HepG2 (cell line): ENCODE results near the gene TET2. TPM values are rescaled to one million over a fixed set of nuclear protein-coding genes. Genes with fewer than 3 reads are reported as not detected.

Experiments
- ATRX ChIP-seq: sonication (generic); formaldehyde crosslinking; IDR thresholded peaks from 2 replicates; pipeline ENCODE4 v1.4.0; 2020; ENCODE audit warnings: missing genetic modification reagents, borderline replicate concordance
- BORCS8-MEF2B ChIP-seq: sonication (generic); formaldehyde crosslinking; IDR thresholded peaks from 2 replicates; pipeline ENCODE4 v1.8.0; 2022; ENCODE audit warnings: mild to moderate bottlenecking, missing genetic modification reagents
- ELF3 ChIP-seq: IDR thresholded peaks from 2 replicates; pipeline ENCODE4 v1.6.1; 2016; ENCODE audit warnings: missing genetic modification reagents, missing compliant biosample characterization
- GATA4 ChIP-seq: sonication (generic); IDR thresholded peaks from 2 replicates; pipeline ENCODE4 v1.6.1; 2016; ENCODE audit warnings: antibody characterized with exemption, low read depth, borderline replicate concordance
- HMGA1 ChIP-seq: sonication (generic); formaldehyde crosslinking; conservative IDR thresholded peaks from 2 replicates; pipeline ENCODE4 v1.4.0; 2020; ENCODE audit warnings: missing genetic modification reagents
- KIAA2018 ChIP-seq: sonication (generic); formaldehyde crosslinking; IDR thresholded peaks from 2 replicates; pipeline ENCODE4 v1.5.0; 2020; ENCODE audit warnings: mild to moderate bottlenecking, missing genetic modification reagents, borderline replicate concordance
- MAZ ChIP-seq, 2 experiments: sonication (generic) in 1 of 2; formaldehyde crosslinking in 1 of 2; IDR thresholded peaks; 2 replicates each; pipeline versions ENCODE4 v1.5.0 to v1.6.1; 2012 to 2020; ENCODE audit warnings: low read depth in 2 of 2, mild to moderate bottlenecking in 2 of 2, borderline replicate concordance in 1 of 2, improper control_type of control experiment in 1 of 2, low read length in 1 of 2, missing genetic modification reagents in 1 of 2, moderate library complexity in 1 of 2
- NFAT5 ChIP-seq: sonication (generic); formaldehyde crosslinking; IDR thresholded peaks from 2 replicates; pipeline ENCODE4 v1.4.0; 2020; ENCODE audit warnings: missing genetic modification reagents
- SIN3A ChIP-seq: IDR thresholded peaks from 2 replicates; pipeline ENCODE4 v1.6.1; 2011; ENCODE audit warnings: low read depth, mild to moderate bottlenecking, control low read depth, low read length, borderline replicate concordance
- TARDBP ChIP-seq: sonication (generic); formaldehyde crosslinking; IDR thresholded peaks from 2 replicates; pipeline ENCODE4 v1.8.0; 2022; ENCODE audit warnings: mild to moderate bottlenecking, missing genetic modification reagents
- ZNF34 ChIP-seq: sonication (generic); formaldehyde crosslinking; IDR thresholded peaks from 2 replicates; pipeline ENCODE4 v1.4.0; 2020; ENCODE audit warnings: mild to moderate bottlenecking, missing genetic modification reagents, borderline replicate concordance
- ZNF614 ChIP-seq: IDR thresholded peaks from 2 replicates; pipeline ENCODE4 v1.6.1; 2018; ENCODE audit warnings: missing biosample characterization, missing genetic modification reagents, inconsistent platforms, borderline replicate concordance
- ZNF75D ChIP-seq: sonication (generic); formaldehyde crosslinking; IDR thresholded peaks from 2 replicates; pipeline ENCODE4 v1.8.1; 2023; ENCODE audit warnings: missing genetic modification reagents, mild to moderate bottlenecking, borderline replicate concordance
- polyA plus RNA-seq, 8 experiments: library from polyadenylated mRNA; depleted of rRNA in 3 of 8; stranded (reverse) in 7 of 8; unstranded in 1 of 8; fragments of >200 nt; fragmentation: Illumina TruSeq in 4 of 8; extraction: Trizol in 4 of 8; gene quantifications; 2 replicates each; pipeline versions ENCODE4 v1.2.1 to v1.2.3, GENCODE V29; 2011 to 2016; ENCODE audit warnings: low read depth in 4 of 8, missing spikeins in 1 of 8, mixed read lengths in 1 of 8; ENCODE audit not compliant: insufficient read depth in 1 of 8
- total RNA-seq, 5 experiments: library from RNA; depleted of rRNA; stranded (reverse); fragments of >200 nt; fragmentation: Illumina TruSeq; extraction: Trizol; gene quantifications; 2 replicates each; pipeline ENCODE4 v1.2.3, GENCODE V29; 2016; ENCODE audit warnings: low read depth in 1 of 5

The TET2 gene
- total and polyA plus RNA-seq, 2 of the 13 experiments (the other 11 are each of a cell fraction or from before 2014, with no cell fraction given), result 4.7 to 4.8 TPM

- TF ChIP-seq KIAA2018 (CRISPR knock-in tag), result no peak
- TF ChIP-seq ATRX, result no peak
- no peak for TF ChIP-seq HMGA1 (CRISPR knock-in tag)
- TF ChIP-seq ELF3, result no peak
- TF ChIP-seq ZNF34 (CRISPR knock-in tag), result no peak
- TF ChIP-seq ZNF614, result no peak
- TF ChIP-seq ZNF75D (CRISPR knock-in tag), result no peak
- no peak for TF ChIP-seq SIN3A
- TF ChIP-seq MAZ (IDR thresholded peaks at IDR 0.05; ENCODE audit: borderline replicate concordance, low read depth, low read length), result no peak
- TF ChIP-seq MAZ (CRISPR knock-in tag; IDR thresholded peaks at IDR 0.05; ENCODE audit: low read depth), result no peak
- TF ChIP-seq NFAT5 (CRISPR knock-in tag), result no peak
- TF ChIP-seq TARDBP (CRISPR knock-in tag), result no peak
- no peak for TF ChIP-seq BORCS8-MEF2B
- TF ChIP-seq GATA4, result no peak
Measured at GRCh38 chr4:105179539-105180401, 33.1 kb downstream of the TET2 start (continued).
